OCI-LY3 (cell line): ENCODE measurements around the gene ASCL2.
A peak's percentile ranks its signal among the peaks of the same experiment; 100 is the strongest.

Source experiments
- H2AFZ ChIP-seq: fragments of 200-600, 300-600 bp; shearing (Covaris generic); 2 replicates; pipeline ENCODE4 v1.6.0; 2014; ENCODE audit warnings: antibody characterized with exemption, low read depth, low read length
- H3K27ac ChIP-seq: fragments of 200-600, 300-600 bp; sonication (generic); 2 replicates; pipeline ENCODE4 v1.5.1; 2014; ENCODE audit warnings: mild to moderate bottlenecking, low read length, moderate library complexity, mixed read lengths
- H3K27me3 ChIP-seq: fragments of 200-600, 300-600 bp; sonication (generic); 2 replicates; pipeline ENCODE4 v1.6.1; 2014; ENCODE audit warnings: low read depth, low read length, mixed read lengths
- H3K36me3 ChIP-seq: fragments of 200-600, 300-600 bp; sonication (generic); replicated peaks from 2 replicates; pipeline ENCODE3; 2014; ENCODE audit warnings: low read depth, low read length, mixed read lengths
- H3K4me1 ChIP-seq: fragments of 300-600, 200-600 bp; sonication (generic); 2 replicates; pipeline ENCODE4 v1.6.1; 2014; ENCODE audit warnings: low read length, mixed read lengths
- H3K4me2 ChIP-seq: fragments of 200-600, 300-600 bp; sonication (generic); 2 replicates; pipeline ENCODE4 v1.6.1; 2014; ENCODE audit warnings: low read length, mixed read lengths
- H3K4me3 ChIP-seq: fragments of 300-600, 200-600 bp; sonication (generic); 2 replicates; pipeline ENCODE4 v1.5.1; 2014; ENCODE audit warnings: antibody characterized with exemption, mild to moderate bottlenecking, low read length, moderate library complexity
- H3K79me2 ChIP-seq: fragments of 300-600, 200-600 bp; shearing (Covaris generic); 2 replicates; pipeline ENCODE4 v1.6.1; 2014; ENCODE audit warnings: mild to moderate bottlenecking, low read length, mixed read lengths
- H3K9ac ChIP-seq: fragments of 300-600, 200-600 bp; shearing (Covaris generic); 2 replicates; pipeline ENCODE4 v1.6.0; 2014; ENCODE audit warnings: mild to moderate bottlenecking, low read length, moderate library complexity
- H3K9me3 ChIP-seq: fragments of 200-600, 300-600 bp; shearing (Covaris generic); 2 replicates; pipeline ENCODE4 v1.6.1; 2014; ENCODE audit warnings: low read length, mixed read lengths; ENCODE audit not compliant: insufficient read depth
- H4K20me1 ChIP-seq: fragments of 200-600, 300-600 bp; sonication (generic); 2 replicates; pipeline ENCODE4 v1.6.1; 2016; ENCODE audit warnings: low read length, mixed read lengths; ENCODE audit not compliant: insufficient read depth
- CTCF ChIP-seq: fragments of 200-600, 300-600 bp; sonication (generic); IDR thresholded peaks from 2 replicates; pipeline ENCODE4 v1.5.1; 2014; ENCODE audit warnings: antibody characterized with exemption, low read length, low read depth
- EZH2phosphoT487 ChIP-seq: fragments of 200-600 bp; shearing (Covaris generic); IDR thresholded peaks from 2 replicates; pipeline ENCODE4 v1.6.1; 2018; ENCODE audit warnings: antibody characterized with exemption, mixed run types, low read depth

ASCL2 gene

GRCh38 chr11:2305140-2305778, 34.9 kb upstream of the ASCL2 start:
- no peaks in the 10 kb centered on the region for H3K27me3 ChIP-seq
- H3K79me2 ChIP-seq: no peaks in the 10 kb centered on the region
- H3K27ac ChIP-seq: no peak overlapping the region
- H3K4me3 ChIP-seq: no peak overlapping the region
- H3K4me2 ChIP-seq: no peak overlapping the region
- no peaks in the 10 kb centered on the region for H3K36me3 ChIP-seq
- peak overlapping the region; percentile 57; the same call in 1 of the 2 replicates for H2AFZ ChIP-seq
- no peaks in the 10 kb centered on the region for H4K20me1 ChIP-seq
- TF ChIP-seq EZH2phosphoT487: no peak
- peak; percentile 79 for TF ChIP-seq CTCF
- no peak overlapping the region for H3K9ac ChIP-seq
- no peaks in the 10 kb centered on the region for H3K4me1 ChIP-seq
- H3K9me3 ChIP-seq: no peaks in the 10 kb centered on the region

DNA sequence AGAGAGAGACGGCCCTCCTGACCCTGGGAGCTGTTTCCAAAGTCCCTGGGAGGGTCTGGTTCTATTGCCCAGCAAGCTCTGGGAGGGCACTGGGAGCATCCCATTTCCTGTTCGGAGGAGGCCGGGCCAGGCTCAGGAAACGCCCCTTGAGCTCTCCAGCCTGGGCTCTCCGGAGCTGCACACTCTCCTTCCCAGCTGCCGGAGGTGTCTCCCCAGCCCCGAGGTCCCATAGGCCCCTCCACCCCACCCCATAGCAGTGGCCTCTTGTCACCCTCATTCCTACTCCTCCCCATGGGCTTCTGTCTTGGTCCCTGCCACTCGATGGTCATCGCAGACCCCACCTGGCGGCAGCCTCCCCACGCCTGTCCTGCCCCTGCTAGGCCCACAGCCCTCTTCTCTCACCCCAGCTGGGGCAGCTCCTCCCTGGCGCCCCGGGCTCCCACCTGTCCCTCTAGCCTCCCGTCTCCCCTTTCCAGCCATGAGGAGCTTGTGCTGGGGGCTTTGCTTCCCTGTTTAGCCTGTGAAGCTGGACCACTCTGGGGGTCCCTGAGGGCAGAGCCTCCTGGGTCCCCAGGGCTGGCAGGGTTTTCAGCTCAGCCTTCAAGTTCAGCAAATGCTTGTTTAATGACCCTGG, 34.2 kb upstream of the ASCL2 start:
- Histone ChIP-seq H2AFZ (no peak overlapping the region; the same call in 1 of the 2 replicates), H3K9ac (no peak overlapping the region), H4K20me1 (no peaks in the 10 kb centered on the region), H3K4me3 (no peak overlapping the region), H3K79me2 (no peaks in the 10 kb centered on the region), H3K9me3 (no peaks in the 10 kb centered on the region), H3K27me3 (no peaks in the 10 kb centered on the region), H3K36me3 (no peaks in the 10 kb centered on the region), H3K4me2 (no peak overlapping the region), H3K4me1 (no peaks in the 10 kb centered on the region), H3K27ac (no peak overlapping the region)
- no peak for TF ChIP-seq EZH2phosphoT487
- TF ChIP-seq CTCF: no peak

DNA sequence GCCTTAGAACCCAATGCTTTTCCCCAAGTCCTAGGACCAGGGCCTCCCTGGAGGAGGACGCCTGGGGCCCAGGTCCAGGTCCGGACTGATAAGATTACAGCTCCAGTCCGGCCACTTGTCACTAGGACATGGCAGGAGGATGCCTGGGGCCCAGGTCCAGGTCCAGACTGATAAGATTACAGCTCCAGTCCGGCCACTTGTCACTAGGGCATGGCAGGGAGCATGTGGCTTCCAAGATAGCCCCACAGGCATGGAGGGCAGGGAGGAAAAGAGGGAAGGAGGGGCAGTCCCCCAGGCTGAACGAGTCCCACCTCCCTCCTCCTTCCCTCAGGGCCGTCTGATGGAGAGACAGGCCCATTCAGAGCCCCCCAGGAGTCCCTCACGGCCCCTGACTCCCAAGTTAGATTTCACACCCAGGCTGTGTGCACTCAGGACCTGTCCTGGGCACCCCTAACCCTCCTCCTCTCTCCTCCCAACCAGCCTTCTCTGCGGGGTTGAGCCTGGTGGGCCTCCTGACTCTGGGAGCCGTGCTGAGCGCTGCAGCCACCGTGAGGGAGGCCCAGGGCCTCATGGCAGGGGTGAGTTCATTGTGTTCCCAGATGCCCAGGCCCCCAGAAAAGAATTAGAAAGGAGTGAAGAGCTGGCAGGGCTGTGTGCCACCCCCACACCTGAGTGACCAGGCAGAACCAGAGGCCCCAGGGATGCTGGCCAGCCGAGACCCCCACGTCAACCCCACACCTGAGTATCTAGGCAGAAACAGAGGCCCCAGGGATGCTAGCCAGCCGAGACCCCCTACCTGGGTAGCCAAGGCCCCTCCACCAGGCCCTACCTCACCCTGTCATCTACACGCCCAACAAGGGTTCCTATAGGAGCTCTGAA, 33.5 kb upstream of the ASCL2 start:
- Histone ChIP-seq H3K9ac (no peak overlapping the region), H3K27ac (no peak overlapping the region), H3K4me3 (no peak overlapping the region), H4K20me1 (no peaks in the 10 kb centered on the region), H2AFZ (no peak overlapping the region), H3K4me1 (no peaks in the 10 kb centered on the region), H3K4me2 (no peak overlapping the region), H3K79me2 (no peaks in the 10 kb centered on the region), H3K36me3 (no peaks in the 10 kb centered on the region), H3K27me3 (no peaks in the 10 kb centered on the region), H3K9me3 (no peaks in the 10 kb centered on the region)
- TF ChIP-seq EZH2phosphoT487 (no peak), CTCF (no peak)
